Dendritic cell treated with granulocyte-macrophage colony-stimulating factor and Interleukin-4, amounts not matched to agents 40 ng/mL and 50 ng/mL, for 4 days (primary cell): ENCODE results near the gene CA5B.
"Not testable (repeated sequence)": the region's sequence is repeated elsewhere in the genome, so short reads cannot be mapped to it uniquely, and the experiment has no call there.

ENCODE experiments used
- H3K27ac Mint-ChIP-seq: one replicate; pipeline ENCODE4 v1.8.0; 2022; ENCODE audit warnings: mild to moderate bottlenecking, mixed read lengths
- H3K27me3 Mint-ChIP-seq: one replicate; pipeline ENCODE4 v1.8.0; 2022; ENCODE audit warnings: mild to moderate bottlenecking, mixed read lengths
- H3K36me3 Mint-ChIP-seq: one replicate; pipeline ENCODE4 v1.8.0; 2022; ENCODE audit warnings: low read depth, mixed read lengths
- H3K4me1 Mint-ChIP-seq: one replicate; pipeline ENCODE4 v1.8.0; 2022; ENCODE audit warnings: low read depth, mixed read lengths
- H3K4me3 Mint-ChIP-seq: one replicate; pipeline ENCODE4 v1.8.0; 2022; ENCODE audit warnings: mild to moderate bottlenecking, moderate library complexity, mixed read lengths
- H3K9me3 Mint-ChIP-seq: one replicate; pipeline ENCODE4 v1.8.0; 2022; ENCODE audit warnings: mixed read lengths
- intact Hi-C: fragments of 100-400 bp; cut with micrococcal nuclease; formaldehyde crosslinking; loops from one replicate; pipeline ENCODE4 v1.15.0; 2022

The CA5B gene

DNA sequence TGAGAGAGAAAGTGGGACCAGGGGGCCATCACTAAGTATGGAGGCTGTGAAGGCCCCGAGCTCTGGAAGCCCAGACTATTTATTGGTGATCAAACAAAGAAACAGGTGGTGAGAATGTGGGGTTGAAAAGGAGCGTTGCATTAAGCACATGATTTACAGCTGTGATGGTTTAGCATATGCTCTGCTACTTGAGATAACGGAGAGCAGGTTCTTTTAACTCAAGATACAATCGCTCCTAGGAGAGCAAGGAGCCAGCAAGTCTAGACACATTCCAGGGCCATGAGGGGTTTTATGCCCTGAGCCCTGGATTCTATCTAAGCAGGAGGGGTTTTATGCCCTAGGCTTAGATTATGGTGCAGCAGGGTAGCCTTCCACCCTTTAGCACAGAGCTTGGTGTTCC lies 6.7 kb upstream of the CA5B start:
- not testable (repeated sequence) for H3K9me3 Mint-ChIP-seq, H3K4me1 Mint-ChIP-seq, H3K4me3 Mint-ChIP-seq, H3K27ac Mint-ChIP-seq, H3K27me3 Mint-ChIP-seq
- intact Hi-C loops, result loop anchor here (10.0 kb wide), 1 partner anchor 53 kb away; no protein-coding TSS in a partner anchor
- peaks cover 15% of the 10 kb centered on the region for H3K36me3 Mint-ChIP-seq

DNA sequence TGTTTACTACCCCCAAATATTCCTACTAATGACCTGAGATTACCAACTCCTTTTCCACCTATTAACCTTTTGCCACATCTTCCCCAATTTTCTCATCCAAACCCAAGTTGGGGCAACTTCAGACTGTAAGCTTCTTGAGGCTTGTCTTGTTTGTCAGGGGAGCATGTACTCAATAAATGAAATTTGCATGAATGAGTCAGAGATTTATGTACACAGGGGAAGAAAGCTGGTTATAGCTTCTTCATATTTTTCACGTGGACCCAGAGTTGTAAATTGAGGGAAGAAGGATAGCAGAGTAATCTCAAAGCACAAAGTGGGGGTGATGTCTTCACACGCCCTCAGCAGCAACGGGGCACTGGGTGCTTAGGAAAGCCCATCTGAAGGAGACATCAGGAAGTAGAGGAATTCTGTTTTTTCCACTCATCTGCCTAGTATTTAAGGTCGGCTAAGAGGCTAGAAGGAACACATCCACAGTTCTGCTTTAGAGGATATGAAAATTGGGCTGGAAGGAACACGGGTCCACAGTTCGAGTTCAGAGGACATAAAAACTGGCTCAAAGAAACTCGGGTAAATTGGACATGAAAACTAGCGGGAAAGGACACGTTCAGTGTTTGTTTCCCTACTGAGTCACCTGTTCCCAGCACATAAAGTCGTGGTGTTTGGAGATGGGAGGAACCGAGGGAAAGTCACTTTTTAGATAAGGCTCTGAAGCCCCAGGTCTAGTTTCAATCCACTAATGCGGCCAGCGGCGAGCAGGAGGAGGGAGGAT lies 696 bp upstream of the CA5B start:
- H3K27ac Mint-ChIP-seq, result peak overlapping the region; percentile 82
- intact Hi-C loops, result loop anchor here (5.0 to 10.0 kb wide), 2 partner anchors 47 to 50 kb away; no protein-coding TSS in a partner anchor
- no peaks in the 10 kb centered on the region for H3K9me3 Mint-ChIP-seq
- H3K27me3 Mint-ChIP-seq, result no peaks in the 10 kb centered on the region
- H3K4me1 Mint-ChIP-seq, result peaks cover 18% of the 10 kb centered on the region
- peaks cover 8% of the 10 kb centered on the region for H3K36me3 Mint-ChIP-seq
- H3K4me3 Mint-ChIP-seq, result peak overlapping the region; percentile 87

DNA sequence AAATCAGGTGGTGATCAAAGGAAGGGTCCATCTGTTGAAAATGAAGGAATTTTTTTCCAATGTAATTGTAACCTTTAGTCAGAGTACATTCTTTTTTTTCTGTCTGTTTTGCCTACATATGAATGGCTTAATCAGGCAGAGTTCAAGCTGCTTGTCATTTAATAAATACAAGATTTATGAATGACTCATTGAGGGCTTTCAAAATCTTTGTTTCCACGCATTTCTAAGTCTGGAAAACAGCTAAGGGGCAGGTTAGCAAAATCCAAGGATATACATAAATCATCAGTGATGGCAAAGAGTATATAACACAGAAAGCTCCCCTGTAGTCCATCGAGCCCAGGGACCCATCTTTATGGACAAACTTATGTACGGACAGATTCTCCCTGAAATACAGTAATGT lies 1.8 kb downstream of the CA5B start:
- Mint-ChIP-seq H3K27ac (no peak overlapping the region), H3K4me1 (peaks cover 32% of the 10 kb centered on the region), H3K36me3 (peaks cover 28% of the 10 kb centered on the region), H3K4me3 (no peak overlapping the region), H3K9me3 (no peaks in the 10 kb centered on the region), H3K27me3 (no peaks in the 10 kb centered on the region)
- intact Hi-C loops, result loop anchor here (5.0 to 10.0 kb wide), 2 partner anchors 45 to 53 kb away; no protein-coding TSS in a partner anchor

DNA sequence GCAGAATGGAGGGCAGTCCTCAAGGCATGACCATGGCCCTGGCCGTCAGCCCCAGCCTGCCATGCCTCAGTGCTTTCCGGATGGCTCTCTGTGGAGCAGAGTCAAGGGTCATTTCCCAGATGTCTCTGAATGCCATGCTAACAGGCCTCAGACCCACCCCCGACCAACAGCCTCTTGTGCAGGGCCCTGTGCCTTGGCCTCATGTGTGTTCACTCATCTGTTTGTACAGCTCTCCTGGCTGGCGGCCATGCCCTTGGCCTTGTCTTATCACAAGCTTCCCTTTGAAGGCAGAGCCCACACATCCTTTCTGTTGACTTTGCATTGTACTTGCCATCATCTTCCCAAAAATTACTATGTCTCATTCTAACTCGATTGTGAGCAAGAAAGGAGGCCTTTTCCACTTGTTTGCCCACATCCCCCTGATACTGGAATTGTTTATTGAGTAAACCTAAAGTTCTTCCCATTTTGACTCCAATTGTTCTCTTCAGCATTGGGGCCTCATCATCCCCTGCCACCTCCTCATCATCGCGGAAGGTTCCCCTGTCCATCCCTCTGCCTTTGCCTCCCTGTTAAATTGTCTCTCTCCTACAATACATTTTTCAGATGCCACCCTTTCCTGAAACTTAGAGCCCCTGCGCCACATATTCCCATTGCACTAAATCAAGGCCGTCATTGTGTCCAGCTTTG lies 6.3 kb downstream of the CA5B start:
- peaks cover 24% of the 10 kb centered on the region for H3K4me1 Mint-ChIP-seq

DNA sequence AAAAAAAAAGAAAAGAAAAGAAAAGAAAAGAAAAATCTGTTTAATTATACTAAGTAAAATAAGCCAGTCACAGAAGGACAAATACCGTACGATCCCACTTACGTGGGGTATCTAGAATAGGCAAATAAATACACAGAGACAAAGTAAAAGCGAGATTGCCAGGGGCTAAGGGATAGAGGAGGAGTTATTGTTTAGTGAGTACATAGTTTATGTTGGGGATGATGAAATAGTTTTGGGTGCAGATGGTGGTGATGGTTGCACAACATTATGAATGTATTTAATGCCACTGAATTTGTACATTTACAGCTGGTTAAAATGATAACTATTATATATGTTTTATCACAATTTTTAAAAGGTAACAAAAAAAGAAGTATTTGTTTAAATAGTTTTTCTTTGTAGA lies 7.1 kb downstream of the CA5B start:
- Mint-ChIP-seq H3K36me3 (peaks cover 37% of the 10 kb centered on the region), H3K27ac (no peak overlapping the region), H3K27me3 (no peaks in the 10 kb centered on the region), H3K4me3 (no peak overlapping the region), H3K4me1 (peaks cover 20% of the 10 kb centered on the region), H3K9me3 (no peaks in the 10 kb centered on the region)
- intact Hi-C loops, result no loop called here

More for the DNA sequence above, 6.3 kb downstream of the CA5B start:
- intact Hi-C loops, result no loop called here
- Mint-ChIP-seq H3K27ac (no peak overlapping the region), H3K27me3 (no peaks in the 10 kb centered on the region), H3K36me3 (peaks cover 37% of the 10 kb centered on the region), H3K9me3 (no peaks in the 10 kb centered on the region), H3K4me3 (no peak overlapping the region)

DNA sequence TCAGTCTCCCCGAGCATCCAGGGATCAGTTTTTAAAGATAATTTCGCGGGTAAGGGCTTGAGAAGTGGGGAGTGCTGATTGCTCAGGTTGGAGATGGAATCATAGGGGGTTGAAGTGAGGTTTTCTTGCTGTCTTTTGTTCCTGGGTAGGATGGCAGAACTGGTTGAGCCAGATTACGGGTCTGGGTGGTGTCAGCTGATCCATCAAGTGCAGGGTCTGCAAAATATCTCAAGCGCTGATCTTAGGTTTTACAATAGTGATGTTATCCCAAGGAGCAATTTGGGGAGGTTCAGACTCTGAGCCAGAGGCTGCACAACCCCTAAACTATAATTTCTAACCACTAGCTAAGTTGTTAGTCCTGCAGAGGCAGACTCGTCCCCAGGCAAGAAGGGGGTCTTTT lies 8.6 kb downstream of the CA5B start:
- peaks cover 29% of the 10 kb centered on the region for H3K4me1 Mint-ChIP-seq
- intact Hi-C loops, H3K27ac Mint-ChIP-seq, H3K27me3 Mint-ChIP-seq, H3K9me3 Mint-ChIP-seq, H3K4me3 Mint-ChIP-seq: not testable (repeated sequence)
- H3K36me3 Mint-ChIP-seq, result peaks cover 37% of the 10 kb centered on the region

DNA sequence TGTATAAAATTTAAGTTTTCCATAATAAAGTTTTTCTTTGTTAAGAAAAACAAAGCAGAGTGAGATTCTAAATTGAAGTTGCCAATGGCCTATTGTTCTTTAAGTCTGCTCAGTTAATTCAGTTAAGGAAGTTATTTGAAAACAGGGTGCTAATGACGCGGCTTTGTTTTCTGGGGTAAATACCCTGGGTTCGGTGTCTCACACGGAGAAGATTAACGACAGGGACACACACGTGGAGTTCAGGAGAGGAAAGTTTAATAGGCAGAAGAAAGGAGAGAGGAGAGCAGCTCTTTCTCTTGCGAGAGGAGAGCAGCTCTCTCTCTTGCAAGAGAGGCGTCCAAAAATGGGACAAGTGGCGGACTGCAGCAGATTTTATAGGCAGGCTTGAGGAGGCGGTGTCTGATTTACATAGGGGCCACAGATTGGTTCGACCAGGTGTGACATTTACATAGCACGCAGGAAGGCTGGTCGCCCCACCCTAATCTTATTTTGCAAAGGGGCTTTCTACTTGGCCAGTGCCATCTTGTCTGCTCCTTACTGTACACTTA lies 9.6 kb downstream of the CA5B start:
- intact Hi-C loops, result no loop called here
- no peak overlapping the region for H3K4me3 Mint-ChIP-seq
- H3K27me3 Mint-ChIP-seq, result no peaks in the 10 kb centered on the region
- H3K27ac Mint-ChIP-seq, result no peak overlapping the region
- peaks cover 26% of the 10 kb centered on the region for H3K36me3 Mint-ChIP-seq
- peaks cover 29% of the 10 kb centered on the region for H3K4me1 Mint-ChIP-seq
- no peaks in the 10 kb centered on the region for H3K9me3 Mint-ChIP-seq

DNA sequence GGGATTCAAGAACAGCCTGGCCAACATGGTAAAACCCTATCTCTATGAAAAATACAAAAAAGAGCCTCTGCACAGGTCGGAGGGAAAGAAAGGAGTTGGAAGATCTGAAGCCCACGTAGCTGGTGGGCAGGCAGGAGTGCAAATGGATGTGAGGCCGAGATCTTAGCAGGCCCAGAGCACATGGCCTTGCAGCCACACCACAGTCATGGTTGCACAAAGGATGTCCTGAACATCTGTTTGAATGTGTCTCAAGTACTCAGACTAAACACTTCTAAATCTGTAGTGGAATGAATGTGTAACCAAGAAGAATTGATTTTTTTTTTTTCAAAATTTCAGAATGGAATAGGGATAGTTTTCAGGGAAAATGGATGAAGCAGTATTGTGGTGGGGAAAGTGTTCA lies 10.8 kb downstream of the CA5B start:
- H3K9me3 Mint-ChIP-seq, result no peaks in the 10 kb centered on the region
- intact Hi-C loops, result no loop called here
- H3K4me1 Mint-ChIP-seq, result peaks cover 24% of the 10 kb centered on the region
- H3K27ac Mint-ChIP-seq, result peak overlapping the region; percentile 87
- H3K4me3 Mint-ChIP-seq, result no peak overlapping the region
- peaks cover 16% of the 10 kb centered on the region for H3K36me3 Mint-ChIP-seq
- H3K27me3 Mint-ChIP-seq, result no peaks in the 10 kb centered on the region

DNA sequence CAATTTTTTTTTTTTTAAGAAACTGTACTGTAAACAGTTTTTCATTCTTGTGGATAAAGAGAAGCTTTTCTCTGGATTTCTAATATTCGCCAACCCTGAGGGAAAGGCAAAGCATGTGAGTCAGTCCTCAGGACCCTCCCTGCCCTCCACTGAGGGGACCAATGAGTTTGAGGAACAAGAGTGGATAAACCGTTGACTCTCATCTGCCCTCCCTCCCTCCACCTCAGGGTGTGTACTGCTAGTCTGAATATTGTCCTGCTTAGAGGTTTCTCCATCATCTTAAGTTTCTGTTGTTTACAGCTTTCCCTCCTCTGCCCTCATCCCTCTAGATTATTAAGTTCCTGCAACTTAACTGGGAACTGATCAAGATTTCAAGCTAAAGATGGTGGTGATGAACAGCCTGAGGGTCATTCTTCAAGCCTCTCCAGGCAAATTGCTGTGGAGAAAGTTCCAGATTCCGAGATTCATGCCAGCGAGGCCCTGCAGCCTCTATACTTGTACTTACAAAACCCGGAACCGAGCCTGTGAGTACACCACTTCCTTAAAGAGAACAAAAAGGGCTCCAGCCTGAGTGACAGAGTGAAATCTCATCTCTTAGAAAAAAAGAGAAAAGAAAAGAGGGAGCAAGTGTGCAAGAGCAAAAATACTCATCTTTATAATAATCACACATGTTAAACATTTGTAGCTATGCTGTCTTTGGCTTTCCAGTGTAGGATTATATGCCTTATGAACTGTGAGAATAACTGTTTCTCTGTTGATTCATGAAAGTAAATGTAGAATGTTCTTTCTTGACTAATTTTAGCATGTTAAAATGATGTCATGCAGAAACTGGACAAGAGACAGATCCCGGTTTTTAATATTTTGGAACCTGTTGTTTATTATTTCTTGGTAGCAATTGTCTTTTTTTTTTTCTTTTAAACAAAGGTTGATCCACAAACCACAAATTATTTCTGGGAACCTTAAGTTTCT lies 11.9 kb downstream of the CA5B start:
- no peak overlapping the region for H3K4me3 Mint-ChIP-seq
- no peaks in the 10 kb centered on the region for H3K9me3 Mint-ChIP-seq
- peaks cover 10% of the 10 kb centered on the region for H3K36me3 Mint-ChIP-seq
- H3K27ac Mint-ChIP-seq, result peak overlapping the region; percentile 87
- peaks cover 14% of the 10 kb centered on the region for H3K4me1 Mint-ChIP-seq
- no peaks in the 10 kb centered on the region for H3K27me3 Mint-ChIP-seq
- intact Hi-C loops, result loop anchor here (5.0 kb wide), 1 partner anchor 42 kb away; the partner anchor contains the start of gene ZRSR2

DNA sequence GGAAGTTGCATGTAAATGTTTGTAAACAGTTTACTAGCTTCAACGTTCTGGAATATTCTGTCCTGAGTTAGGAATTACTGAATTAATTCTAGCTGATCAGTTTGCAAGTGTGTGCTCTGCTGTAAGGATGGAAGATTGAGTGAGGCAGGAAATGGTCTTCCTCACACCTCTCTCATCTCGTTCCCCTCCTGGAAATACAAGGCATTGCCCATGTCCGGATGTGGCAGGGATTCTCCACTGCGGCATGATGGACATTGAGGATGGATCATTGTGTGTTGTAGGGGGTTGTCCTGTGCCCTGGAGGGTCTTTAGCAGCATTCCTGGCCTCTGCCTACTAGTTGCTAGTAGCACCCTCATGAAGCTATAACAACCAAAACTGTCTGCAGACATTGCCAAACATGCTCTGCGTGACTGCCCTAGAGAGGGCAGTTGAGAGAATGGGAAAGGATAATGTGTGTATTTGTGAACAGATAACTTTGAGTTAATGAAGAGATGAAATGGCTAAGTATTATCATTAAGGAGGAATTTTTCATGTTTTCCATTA lies 12.6 kb downstream of the CA5B start:
- Mint-ChIP-seq H3K4me1 (peaks cover 9% of the 10 kb centered on the region), H3K27ac (peak overlapping the region; percentile 87), H3K4me3 (no peak overlapping the region), H3K36me3 (peaks cover 10% of the 10 kb centered on the region), H3K27me3 (no peaks in the 10 kb centered on the region), H3K9me3 (no peaks in the 10 kb centered on the region)
- intact Hi-C loops, result loop anchor here (5.0 kb wide), 1 partner anchor 42 kb away; the partner anchor contains the start of gene ZRSR2

DNA sequence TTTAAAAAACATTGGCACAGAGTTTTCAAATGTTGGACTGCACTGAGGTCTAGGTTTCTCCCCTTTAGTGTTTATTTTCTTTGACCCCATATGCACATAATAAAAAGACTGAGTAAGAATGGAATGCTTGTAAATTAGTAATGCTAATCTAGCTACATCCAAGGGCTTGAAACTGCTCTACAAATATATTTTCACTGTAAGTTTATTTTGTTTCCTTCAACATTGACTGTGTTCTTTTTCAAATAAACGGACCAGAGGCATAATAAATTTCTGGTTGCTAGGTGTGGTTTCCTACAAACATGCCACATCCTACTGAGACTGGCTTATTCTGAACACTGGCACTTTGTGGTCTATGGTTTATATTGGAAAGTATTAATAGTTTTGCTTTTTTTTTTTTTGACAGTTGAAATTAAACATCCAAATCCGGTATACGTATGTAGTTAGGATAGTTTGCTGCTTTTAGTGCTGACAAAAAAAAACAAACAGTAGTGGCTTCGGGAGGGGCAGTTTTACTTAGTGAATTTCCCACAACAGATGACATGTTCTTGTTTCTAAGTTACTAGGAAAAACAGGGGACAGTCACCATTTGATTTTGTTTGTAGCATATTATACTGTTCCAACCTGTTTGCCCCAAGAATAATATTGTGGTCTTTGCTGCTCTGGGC lies 13.2 kb downstream of the CA5B start:
- Mint-ChIP-seq H3K4me3 (no peak overlapping the region), H3K27ac (peak overlapping the region; percentile 87), H3K27me3 (no peaks in the 10 kb centered on the region), H3K36me3 (peaks cover 10% of the 10 kb centered on the region), H3K9me3 (no peaks in the 10 kb centered on the region), H3K4me1 (peaks cover 9% of the 10 kb centered on the region)
- intact Hi-C loops, result loop anchor here (5.0 kb wide), 1 partner anchor 41 kb away; the partner anchor contains the start of gene ZRSR2

DNA sequence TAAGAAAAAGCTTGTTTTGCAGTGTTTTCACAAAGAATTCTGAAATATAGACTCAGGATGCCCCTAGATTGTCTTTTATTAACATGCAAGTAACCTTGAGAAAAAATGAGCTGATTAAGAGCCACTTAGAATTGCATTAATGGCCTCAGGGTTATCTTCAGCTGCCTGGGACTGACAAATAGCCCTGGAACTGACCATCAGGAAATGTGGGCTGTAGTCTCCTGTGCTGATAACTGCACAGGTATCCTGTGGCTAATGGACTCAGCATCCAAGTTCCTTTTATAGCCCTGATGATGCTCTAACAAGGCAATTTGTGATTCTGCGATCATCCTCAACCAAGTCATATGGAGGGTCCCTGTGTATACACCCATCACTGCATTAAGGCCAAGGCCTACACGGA lies 17.0 kb downstream of the CA5B start:
- intact Hi-C loops, result no loop called here
- H3K36me3 Mint-ChIP-seq, result peaks cover 6% of the 10 kb centered on the region

DNA sequence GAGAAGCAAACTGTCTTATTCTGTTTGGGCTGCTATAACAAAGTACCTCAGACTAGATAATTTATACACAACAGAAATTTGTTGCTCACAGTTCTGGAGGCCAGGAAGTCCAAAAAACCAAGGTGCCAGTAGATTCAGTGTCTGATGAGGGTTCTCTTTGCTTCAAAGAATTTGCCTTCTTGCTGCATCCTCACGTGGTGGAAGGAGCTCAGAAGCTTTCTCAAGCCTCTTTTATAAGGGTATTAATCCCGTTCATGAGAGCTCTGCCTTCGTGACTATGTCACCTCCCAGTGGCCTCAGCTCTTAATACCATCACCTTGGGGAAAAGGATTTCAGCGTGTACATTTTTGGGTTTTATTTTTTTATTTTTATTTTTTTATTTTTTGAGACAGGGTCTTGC lies 20.1 kb downstream of the CA5B start:
- intact Hi-C loops, result no loop called here
- peaks cover 6% of the 10 kb centered on the region for H3K36me3 Mint-ChIP-seq
- no peaks in the 10 kb centered on the region for H3K9me3 Mint-ChIP-seq
- peaks cover 6% of the 10 kb centered on the region for H3K4me1 Mint-ChIP-seq
- no peaks in the 10 kb centered on the region for H3K27me3 Mint-ChIP-seq
- H3K4me3 Mint-ChIP-seq, result no peak overlapping the region
- H3K27ac Mint-ChIP-seq, result peak overlapping the region; percentile 57

More for the DNA sequence above, 17.0 kb downstream of the CA5B start:
- no peak overlapping the region for H3K27ac Mint-ChIP-seq
- H3K4me1 Mint-ChIP-seq, result peaks cover 15% of the 10 kb centered on the region
- no peaks in the 10 kb centered on the region for H3K9me3 Mint-ChIP-seq
- no peak overlapping the region for H3K4me3 Mint-ChIP-seq
- no peaks in the 10 kb centered on the region for H3K27me3 Mint-ChIP-seq
